ENCODE results near the gene NTMT2. TPM values are rescaled to one million over a fixed set of nuclear protein-coding genes. Genes with fewer than 3 reads are reported as not detected.
"Not testable (repeated sequence)": the region's sequence is repeated elsewhere in the genome, so short reads cannot be mapped to it uniquely, and the experiment has no call there.

NTMT2 gene
- total RNA-seq, 1 donor from 2014 or later = not detected

GRCh38 chr1:170166518-170167180 lies 20.9 kb downstream of the NTMT2 start:
- H3K4me1 Mint-ChIP-seq (ENCODE audit: low read depth) = peaks cover 11% of the 10 kb centered on the region
- TF ChIP-seq CTCF (IDR thresholded peaks at IDR 0.05; ENCODE audit: unreplicated experiment) = no peak
- no peak overlapping the region for H3K4me3 Mint-ChIP-seq (ENCODE audit: low read depth)
- no peak overlapping the region for H3K27ac Mint-ChIP-seq
- H3K36me3 Mint-ChIP-seq (ENCODE audit: insufficient read depth) = no peaks in the 10 kb centered on the region
- no peak for DNase-seq (ENCODE audit: low spot score, unreplicated experiment)
- H3K27me3 Mint-ChIP-seq = no peaks in the 10 kb centered on the region
- H3K9me3 Mint-ChIP-seq (ENCODE audit: low read depth) = peaks cover 13% of the 10 kb centered on the region

- H3K36me3 Mint-ChIP-seq (ENCODE audit: insufficient read depth) = peaks cover 2% of the 10 kb centered on the region
- H3K27me3 Mint-ChIP-seq = no peaks in the 10 kb centered on the region
- no peak for TF ChIP-seq CTCF (IDR thresholded peaks at IDR 0.05; ENCODE audit: unreplicated experiment)
- no peak overlapping the region for H3K27ac Mint-ChIP-seq
- H3K9me3 Mint-ChIP-seq (ENCODE audit: low read depth) = peaks cover 25% of the 10 kb centered on the region
- H3K4me3 Mint-ChIP-seq (ENCODE audit: low read depth) = no peak overlapping the region
- DNase-seq (ENCODE audit: low spot score, unreplicated experiment) = no peak
- peaks cover 6% of the 10 kb centered on the region for H3K4me1 Mint-ChIP-seq (ENCODE audit: low read depth)
Observed at GRCh38 chr1:170168265-170168664, 22.5 kb downstream of the NTMT2 start.

- DNase-seq (ENCODE audit: low spot score, unreplicated experiment); H3K4me1 Mint-ChIP-seq (ENCODE audit: low read depth); H3K27ac Mint-ChIP-seq; H3K27me3 Mint-ChIP-seq; H3K4me3 Mint-ChIP-seq (ENCODE audit: low read depth); H3K36me3 Mint-ChIP-seq (ENCODE audit: insufficient read depth): not testable (repeated sequence)
- peaks cover 28% of the 10 kb centered on the region for H3K9me3 Mint-ChIP-seq (ENCODE audit: low read depth)
Observed at GRCh38 chr1:170170513-170170912, 24.8 kb downstream of the NTMT2 start.

- Mint-ChIP-seq H3K36me3 (ENCODE audit: insufficient read depth) (peaks cover 2% of the 10 kb centered on the region), H3K4me1 (ENCODE audit: low read depth) (no peaks in the 10 kb centered on the region), H3K27me3 (no peaks in the 10 kb centered on the region), H3K4me3 (ENCODE audit: low read depth) (no peak overlapping the region), H3K27ac (no peak overlapping the region), H3K9me3 (ENCODE audit: low read depth) (peaks cover 28% of the 10 kb centered on the region)
- no peak for TF ChIP-seq CTCF (IDR thresholded peaks at IDR 0.05; ENCODE audit: unreplicated experiment)
- DNase-seq (ENCODE audit: low spot score, unreplicated experiment) = no peak
Observed at GRCh38 chr1:170174395-170174794, 28.6 kb downstream of the NTMT2 start.

- H3K36me3 Mint-ChIP-seq (ENCODE audit: insufficient read depth) = peaks cover 2% of the 10 kb centered on the region
- no peak for TF ChIP-seq CTCF (IDR thresholded peaks at IDR 0.05; ENCODE audit: unreplicated experiment)
- no peak for DNase-seq (ENCODE audit: low spot score, unreplicated experiment)
- no peak overlapping the region for H3K27ac Mint-ChIP-seq
- H3K4me3 Mint-ChIP-seq (ENCODE audit: low read depth) = no peak overlapping the region
- H3K4me1 Mint-ChIP-seq (ENCODE audit: low read depth) = no peaks in the 10 kb centered on the region
- no peaks in the 10 kb centered on the region for H3K27me3 Mint-ChIP-seq
- peaks cover 28% of the 10 kb centered on the region for H3K9me3 Mint-ChIP-seq (ENCODE audit: low read depth)
Observed at GRCh38 chr1:170175041-170175440, 29.3 kb downstream of the NTMT2 start.

- DNase-seq (ENCODE audit: low spot score, unreplicated experiment) = no peak
- peaks cover 25% of the 10 kb centered on the region for H3K9me3 Mint-ChIP-seq (ENCODE audit: low read depth)
- no peaks in the 10 kb centered on the region for H3K27me3 Mint-ChIP-seq
- no peak for TF ChIP-seq CTCF (IDR thresholded peaks at IDR 0.05; ENCODE audit: unreplicated experiment)
- H3K4me1 Mint-ChIP-seq (ENCODE audit: low read depth) = no peaks in the 10 kb centered on the region
- no peak overlapping the region for H3K4me3 Mint-ChIP-seq (ENCODE audit: low read depth)
- H3K36me3 Mint-ChIP-seq (ENCODE audit: insufficient read depth) = peaks cover 2% of the 10 kb centered on the region
- no peak overlapping the region for H3K27ac Mint-ChIP-seq
Observed at GRCh38 chr1:170175484-170175883, 29.7 kb downstream of the NTMT2 start.

All from progenitor cell of endocrine pancreas (in vitro differentiated cells).